C4-2B (cell line): ENCODE data around the gene FAM174C.

Experiments used
- ZFX ChIP-seq: fragments of 450-650 bp; IDR thresholded peaks from 2 replicates; pipeline ENCODE4 v1.6.1; 2017
- TF ChIP-seq, protein P1 (sequence below): fragments of 450-650 bp; conservative IDR thresholded peaks from 2 replicates; pipeline ENCODE4 v1.5.1; 2017; ENCODE audit warnings: mild to moderate bottlenecking

- TF ChIP-seq, protein P1, sequence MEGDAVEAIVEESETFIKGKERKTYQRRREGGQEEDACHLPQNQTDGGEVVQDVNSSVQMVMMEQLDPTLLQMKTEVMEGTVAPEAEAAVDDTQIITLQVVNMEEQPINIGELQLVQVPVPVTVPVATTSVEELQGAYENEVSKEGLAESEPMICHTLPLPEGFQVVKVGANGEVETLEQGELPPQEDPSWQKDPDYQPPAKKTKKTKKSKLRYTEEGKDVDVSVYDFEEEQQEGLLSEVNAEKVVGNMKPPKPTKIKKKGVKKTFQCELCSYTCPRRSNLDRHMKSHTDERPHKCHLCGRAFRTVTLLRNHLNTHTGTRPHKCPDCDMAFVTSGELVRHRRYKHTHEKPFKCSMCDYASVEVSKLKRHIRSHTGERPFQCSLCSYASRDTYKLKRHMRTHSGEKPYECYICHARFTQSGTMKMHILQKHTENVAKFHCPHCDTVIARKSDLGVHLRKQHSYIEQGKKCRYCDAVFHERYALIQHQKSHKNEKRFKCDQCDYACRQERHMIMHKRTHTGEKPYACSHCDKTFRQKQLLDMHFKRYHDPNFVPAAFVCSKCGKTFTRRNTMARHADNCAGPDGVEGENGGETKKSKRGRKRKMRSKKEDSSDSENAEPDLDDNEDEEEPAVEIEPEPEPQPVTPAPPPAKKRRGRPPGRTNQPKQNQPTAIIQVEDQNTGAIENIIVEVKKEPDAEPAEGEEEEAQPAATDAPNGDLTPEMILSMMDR = no peak
- no peak for TF ChIP-seq ZFX
These were observed 24.5 kb downstream of the FAM174C start for GRCh38 chr19:1299801-1300200.
